SKM-1 treated with dmso at 0.1 percent for 144 hours (cell line): Measurements from ENCODE around the gene LMLN.
"Not testable (repeated sequence)": the region's sequence is repeated elsewhere in the genome, so short reads cannot be mapped to it uniquely, and the experiment has no call there.

Experiments used
- DNase-seq: peaks from one replicate; lab custom pipeline; 2025; ENCODE audit not compliant: unreplicated experiment; lab: John Stamatoyannopoulos, UW

Gene LMLN

GRCh38 chr3:198076722-198077308, 116.8 kb downstream of the LMLN start:
- DNase-seq: no peak

GRCh38 chr3:198079771-198080520, 119.9 kb downstream of the LMLN start:
- peak; percentile 58 for DNase-seq

GRCh38 chr3:198080521-198081384, 120.7 kb downstream of the LMLN start:
- peak; percentile 64 for DNase-seq

GRCh38 chr3:198081421-198081844, 121.4 kb downstream of the LMLN start:
- no peak for DNase-seq

GRCh38 chr3:198082226-198082625, 122.2 kb downstream of the LMLN start:
- not testable (repeated sequence) for DNase-seq

- DNase-seq: no peak
Observed at GRCh38 chr3:198088421-198088955, 128.5 kb downstream of the LMLN start.

- no peak for DNase-seq
Observed at GRCh38 chr3:198090795-198091332, 130.8 kb downstream of the LMLN start.

- DNase-seq: no peak
Observed at GRCh38 chr3:198092276-198092675, 132.3 kb downstream of the LMLN start.

GRCh38 chr3:198093112-198093679, 133.2 kb downstream of the LMLN start:
- no peak for DNase-seq
